Thoracic aorta (tissue), 2 donors: ENCODE results near the gene GNB1. TPM values are rescaled to one million over a fixed set of nuclear protein-coding genes. Genes with fewer than 3 reads are reported as not detected.
A peak's percentile ranks its signal among the peaks of the same experiment; 100 is the strongest.

Experiments
- ATAC-seq: fragments of 150-250 bp; one replicate; pipeline ENCODE4 v1.8.0; 2017; ENCODE audit warnings: low read depth; ENCODE audit not compliant: insufficient number of reproducible peaks, low FRiP score
- DNase-seq: peaks from one replicate; pipeline ENCODE4 v3.0.0-alpha.2; 2020; ENCODE audit warnings: low spot score
- H3K27ac ChIP-seq, 2 donors: fragments of 200-600 bp; sonication (generic); 1 replicate in 1 of 2; 2 replicates in 1 of 2; pipeline ENCODE4 v1.5.1; 2016; ENCODE audit warnings: mild to moderate bottlenecking in 2 of 2, moderate library complexity in 2 of 2
- H3K27me3 ChIP-seq: fragments of 200-600 bp; sonication (generic); replicated peaks from 2 replicates; pipeline ENCODE4 v1.6.0; 2016; ENCODE audit warnings: mild to moderate bottlenecking; ENCODE audit not compliant: insufficient read depth
- H3K36me3 ChIP-seq: fragments of 200-600 bp; sonication (generic); one replicate; pipeline ENCODE4 v1.5.1; 2016
- H3K4me1 ChIP-seq, 2 donors: fragments of 200-600 bp; sonication (generic); 1 replicate in 1 of 2; 2 replicates in 1 of 2; pipeline versions ENCODE4 v1.5.1 to v1.6.0; 2016; ENCODE audit warnings: low read depth in 2 of 2, mild to moderate bottlenecking in 1 of 2; ENCODE audit not compliant: control insufficient read depth in 1 of 2
- H3K4me3 ChIP-seq: fragments of 200-600 bp; sonication (generic); 2 replicates; pipeline ENCODE4 v1.5.1; 2016; ENCODE audit warnings: mild to moderate bottlenecking
- H3K9me3 ChIP-seq: fragments of 200-600 bp; sonication (generic); 2 replicates; pipeline ENCODE4 v1.5.1; 2016
- CTCF ChIP-seq: fragments of 200-600 bp; sonication (generic); IDR thresholded peaks from one replicate; pipeline ENCODE4 v1.5.1; 2019; ENCODE audit warnings: antibody characterized with exemption
- total RNA-seq, 2 donors: library from RNA; depleted of rRNA; stranded (reverse); fragments of >200 nt; gene quantifications; one replicate each; pipeline versions ENCODE4 v1.1.0 to v1.2.3, GENCODE V29; 2016

GNB1 gene
- total RNA-seq, 2 donors from 2014 or later, result 169 to 200 TPM

- Histone ChIP-seq H3K27me3 (no peaks in the 10 kb centered on the region), H3K27ac (no peak overlapping the region), H3K4me3 (no peak overlapping the region), H3K9me3 (no peaks in the 10 kb centered on the region), H3K36me3 (no peaks in the 10 kb centered on the region), H3K4me1 (peaks cover 9 to 20% of the 10 kb centered on the region in 2 donors)
- TF ChIP-seq CTCF, result no peak
- no peak for ATAC-seq
- no peak for DNase-seq
Observed at GRCh38 chr1:1898246-1898933, 7.5 kb upstream of the GNB1 start.

- Histone ChIP-seq H3K9me3 (no peaks in the 10 kb centered on the region), H3K4me3 (no peak overlapping the region), H3K4me1 (peaks cover 9 to 36% of the 10 kb centered on the region in 2 donors), H3K27ac (no peak overlapping the region), H3K27me3 (no peaks in the 10 kb centered on the region), H3K36me3 (no peaks in the 10 kb centered on the region)
- ATAC-seq (no peak), DNase-seq (no peak)
- no peak for TF ChIP-seq CTCF
Observed at GRCh38 chr1:1895456-1896336, 4.8 kb upstream of the GNB1 start.

GRCh38 chr1:1895060-1895418 is 4.2 kb upstream of the GNB1 start:
- Histone ChIP-seq H3K36me3 (no peaks in the 10 kb centered on the region), H3K9me3 (no peaks in the 10 kb centered on the region), H3K4me3 (no peak overlapping the region), H3K4me1 (peaks cover 9 to 36% of the 10 kb centered on the region in 2 donors), H3K27me3 (no peaks in the 10 kb centered on the region), H3K27ac (no peak overlapping the region)
- no peak for ATAC-seq
- no peak for DNase-seq
- TF ChIP-seq CTCF, result no peak

GRCh38 chr1:1894354-1895059 is 3.6 kb upstream of the GNB1 start:
- TF ChIP-seq CTCF, result no peak
- Histone ChIP-seq H3K36me3 (no peaks in the 10 kb centered on the region), H3K27me3 (no peaks in the 10 kb centered on the region), H3K4me1 (peaks cover 9 to 37% of the 10 kb centered on the region in 2 donors), H3K4me3 (no peak overlapping the region), H3K27ac (peak overlapping the region in 1 of 2 donors; percentile 45), H3K9me3 (no peaks in the 10 kb centered on the region)
- ATAC-seq (no peak), DNase-seq (no peak)

- peaks cover 10 to 42% of the 10 kb centered on the region in 2 donors for H3K4me1 ChIP-seq
- no peaks in the 10 kb centered on the region for H3K27me3 ChIP-seq
- no peak for ATAC-seq
- no peaks in the 10 kb centered on the region for H3K36me3 ChIP-seq
- no peak for TF ChIP-seq CTCF
- no peak overlapping the region for H3K4me3 ChIP-seq
- no peaks in the 10 kb centered on the region for H3K9me3 ChIP-seq
- peak overlapping the region in 1 of 2 donors; percentile 45 for H3K27ac ChIP-seq
- DNase-seq, result no peak
Observed at GRCh38 chr1:1893997-1894353, 3.1 kb upstream of the GNB1 start.
